Loucy (cell line): Measurements from ENCODE around the gene ADARB2.

Experiments
- CTCF ChIP-seq: fragments of 200-600 bp; sonication (generic); conservative IDR thresholded peaks from 2 replicates; pipeline ENCODE4 v1.5.1; 2014; ENCODE audit warnings: mild to moderate bottlenecking, antibody characterized with exemption, low read length
- EZH2phosphoT487 ChIP-seq: fragments of 200-600 bp; IDR thresholded peaks from 2 replicates; pipeline ENCODE4 v1.6.1; 2018; ENCODE audit warnings: antibody characterized with exemption, mild to moderate bottlenecking, moderate library complexity, borderline replicate concordance

DNA sequence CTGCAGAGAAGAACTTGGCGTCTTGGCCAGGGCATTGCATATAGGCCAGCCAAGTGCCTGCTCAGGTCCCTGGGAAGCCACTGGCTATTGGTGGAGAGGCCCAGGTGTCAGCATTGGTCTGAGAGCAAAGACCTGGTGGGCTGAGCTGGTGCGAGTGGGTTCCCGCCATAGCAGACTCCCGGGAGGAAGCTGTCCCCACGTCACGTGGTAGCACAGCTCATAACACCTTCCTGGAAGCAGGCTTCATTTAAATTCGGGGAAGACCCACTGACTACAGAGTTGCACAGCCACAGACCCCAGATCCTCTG, 550.7 kb downstream of the ADARB2 start:
- TF ChIP-seq CTCF (no peak), EZH2phosphoT487 (no peak)
